IMR-90 (cell line): ENCODE results near the gene WNT3. TPM values are rescaled to one million over a fixed set of nuclear protein-coding genes. Genes with fewer than 3 reads are reported as not detected.

ENCODE experiments used
- ATAC-seq: fragments of 200-7000 bp; cut with Tn5 transposase; 2 replicates; pipeline ENCODE4 v1.9.1; 2020; ENCODE audit warnings: low read depth, mild to moderate bottlenecking, moderate library complexity
- BruUV-seq: library from RNA; stranded (reverse); fragments of 400-500 nt; replicated peaks from 2 replicates; lab custom pipeline; 2021; lab: Mats Ljungman, UMichigan
- CTCF ChIA-PET: fragments of 300-600 bp; formaldehyde crosslinking; extraction: SDS; loops from one replicate; lab custom pipeline; 2021; ENCODE audit warnings: antibody characterized with exemption; lab: Yijun Ruan, JAX
- POLR2A ChIA-PET: fragments of 300-600 bp; sonication (Branson Sonifier 250); formaldehyde crosslinking; loops from one replicate; lab custom pipeline; 2022; ENCODE audit warnings: antibody characterized with exemption; ENCODE audit not compliant: unreplicated experiment; lab: Charles Lee
- DNase-seq: peaks from one replicate; pipeline ENCODE4 v3.0.0; 2013
- H2AFZ ChIP-seq: replicated peaks from 2 replicates; pipeline ENCODE3; 2013; ENCODE audit warnings: low read length, mild to moderate bottlenecking; ENCODE audit not compliant: poor library complexity
- H2AK5ac ChIP-seq: 2 replicates; pipeline ENCODE4 v1.6.1; 2013; ENCODE audit warnings: low read depth, low read length, inconsistent platforms
- H2AK9ac ChIP-seq: replicated peaks from 2 replicates; pipeline ENCODE3; 2013; ENCODE audit warnings: mild to moderate bottlenecking, low read depth, low read length, moderate library complexity; ENCODE audit not compliant: poor library complexity
- H2BK120ac ChIP-seq: 2 replicates; pipeline ENCODE4 v1.6.1; 2013; ENCODE audit warnings: low read depth, low read length, inconsistent platforms
- H2BK15ac ChIP-seq: 3 replicates; pipeline ENCODE4 v1.6.1; 2013; ENCODE audit warnings: low read depth, low read length, inconsistent platforms
- H2BK20ac ChIP-seq: 2 replicates; pipeline ENCODE4 v1.6.1; 2013; ENCODE audit warnings: low read depth, mild to moderate bottlenecking, inconsistent platforms, low read length, moderate library complexity
- H2BK5ac ChIP-seq: 2 replicates; pipeline ENCODE4 v1.6.1; 2013; ENCODE audit warnings: mild to moderate bottlenecking, low read depth, low read length, inconsistent platforms; ENCODE audit not compliant: poor library complexity, severe bottlenecking
- H3K14ac ChIP-seq: replicated peaks from 2 replicates; pipeline ENCODE4 v1.6.1; 2013; ENCODE audit warnings: low read depth, low read length, inconsistent platforms
- H3K18ac ChIP-seq: 2 replicates; pipeline ENCODE4 v1.6.1; 2013; ENCODE audit warnings: low read depth, low read length, control low read depth
- H3K23ac ChIP-seq: 2 replicates; pipeline ENCODE4 v1.6.1; 2013; ENCODE audit warnings: low read depth, low read length, inconsistent platforms
- H3K27ac ChIP-seq: 2 replicates; pipeline ENCODE4 v1.5.1; 2013; ENCODE audit warnings: mild to moderate bottlenecking, control low read depth, low read length; ENCODE audit not compliant: insufficient read depth
- H3K27me3 ChIP-seq: 2 replicates; pipeline ENCODE4 v1.6.1; 2013; ENCODE audit warnings: low read length; ENCODE audit not compliant: control insufficient read depth, insufficient read depth
- H3K36me3 ChIP-seq: 2 replicates; pipeline ENCODE4 v1.6.1; 2013; ENCODE audit warnings: low read length, mixed read lengths; ENCODE audit not compliant: control insufficient read depth, insufficient read depth
- H3K4ac ChIP-seq: 2 replicates; pipeline ENCODE4 v1.6.1; 2013; ENCODE audit warnings: low read depth, low read length, inconsistent platforms
- H3K4me1 ChIP-seq: 2 replicates; pipeline ENCODE4 v1.6.1; 2013; ENCODE audit warnings: low read length, mixed read lengths; ENCODE audit not compliant: control insufficient read depth, insufficient read depth
- H3K4me2 ChIP-seq: 2 replicates; pipeline ENCODE4 v1.6.1; 2013; ENCODE audit warnings: low read depth, mild to moderate bottlenecking, control low read depth, low read length, moderate library complexity
- H3K4me3 ChIP-seq: 2 replicates; pipeline ENCODE4 v1.5.1; 2013; ENCODE audit warnings: low read depth, mild to moderate bottlenecking, control low read depth, low read length, moderate library complexity; ENCODE audit not compliant: insufficient read depth
- H3K56ac ChIP-seq: 2 replicates; pipeline ENCODE4 v1.6.1; 2013; ENCODE audit warnings: low read length, inconsistent platforms; ENCODE audit not compliant: insufficient read depth; ENCODE audit errors: extremely low read depth
- H3K79me1 ChIP-seq, 2 experiments: 2 replicates each; pipeline ENCODE4 v1.6.1; 2013; ENCODE audit warnings: low read length in 2 of 2, inconsistent platforms in 1 of 2, low read depth in 1 of 2
- H3K9ac ChIP-seq: 2 replicates; pipeline ENCODE4 v1.6.1; 2013; ENCODE audit warnings: low read depth, low read length, control low read depth
- H3K9me1 ChIP-seq: 2 replicates; pipeline ENCODE4 v1.6.1; 2013; ENCODE audit warnings: low read length, inconsistent platforms; ENCODE audit not compliant: insufficient read depth
- H3K9me3 ChIP-seq: 2 replicates; pipeline ENCODE4 v1.6.1; 2013; ENCODE audit warnings: low read length; ENCODE audit not compliant: control insufficient read depth, insufficient read depth
- H4K20me1 ChIP-seq: 2 replicates; pipeline ENCODE4 v1.6.1; 2013; ENCODE audit warnings: low read length, inconsistent platforms; ENCODE audit not compliant: insufficient read depth
- H4K5ac ChIP-seq: 2 replicates; pipeline ENCODE4 v1.6.1; 2013; ENCODE audit warnings: mild to moderate bottlenecking, low read depth, low read length, control low read depth
- H4K8ac ChIP-seq, 2 experiments: 2 replicates each; pipeline ENCODE4 v1.6.1; 2013; ENCODE audit warnings: low read depth in 2 of 2, low read length in 2 of 2, control low read depth in 1 of 2, inconsistent platforms in 1 of 2
- H4K91ac ChIP-seq: 2 replicates; pipeline ENCODE4 v1.6.1; 2013; ENCODE audit warnings: low read depth, low read length, inconsistent platforms; ENCODE audit not compliant: insufficient read depth
- CEBPB ChIP-seq: IDR thresholded peaks from 2 replicates; pipeline ENCODE4 v1.6.1; 2012; ENCODE audit warnings: low read depth, low read length, improper control_type of control experiment
- CHD1 ChIP-seq: IDR thresholded peaks from 2 replicates; pipeline ENCODE4 v1.6.1; 2012; ENCODE audit warnings: low read depth, low read length, improper control_type of control experiment
- CTCF ChIP-seq: conservative IDR thresholded peaks from 2 replicates; pipeline ENCODE4 v1.5.1; 2012; ENCODE audit warnings: mild to moderate bottlenecking, low read depth, low read length, improper control_type of control experiment
- ELK1 ChIP-seq: fragments of 150-350 bp; IDR thresholded peaks from 2 replicates; pipeline ENCODE4 v1.6.1; 2016; ENCODE audit warnings: low read depth, mild to moderate bottlenecking, low read length, moderate library complexity, borderline replicate concordance
- FOS ChIP-seq: fragments of 150-350 bp; IDR thresholded peaks from 2 replicates; pipeline ENCODE4 v1.6.1; 2016; ENCODE audit warnings: low read depth, low read length
- MAFK ChIP-seq: IDR thresholded peaks from 2 replicates; pipeline ENCODE4 v1.6.1; 2012; ENCODE audit warnings: low read depth, low read length, improper control_type of control experiment
- MAZ ChIP-seq: IDR thresholded peaks from 2 replicates; pipeline ENCODE4 v1.6.1; 2012; ENCODE audit warnings: low read depth, mild to moderate bottlenecking, low read length, improper control_type of control experiment, moderate library complexity, borderline replicate concordance
- MXI1 ChIP-seq: IDR thresholded peaks from 2 replicates; pipeline ENCODE4 v1.6.1; 2012; ENCODE audit warnings: low read depth, mild to moderate bottlenecking, low read length, moderate library complexity, borderline replicate concordance
- NFE2L2 ChIP-seq: fragments of 150-350 bp; IDR thresholded peaks from 2 replicates; pipeline ENCODE4 v1.6.1; 2016; ENCODE audit warnings: low read depth, mild to moderate bottlenecking, low read length
- POLR2A ChIP-seq: IDR thresholded peaks from 2 replicates; pipeline ENCODE4 v1.6.1; 2012; ENCODE audit warnings: mild to moderate bottlenecking, low read depth, low read length
- RAD21 ChIP-seq: IDR thresholded peaks from 2 replicates; pipeline ENCODE4 v1.6.1; 2012; ENCODE audit warnings: low read length, improper control_type of control experiment
- RCOR1 ChIP-seq: IDR thresholded peaks from 2 replicates; pipeline ENCODE4 v1.6.1; 2012; ENCODE audit warnings: mild to moderate bottlenecking, low read length, improper control_type of control experiment; ENCODE audit not compliant: insufficient replicate concordance
- RFX5 ChIP-seq: IDR thresholded peaks from 2 replicates; pipeline ENCODE4 v1.8.0; 2012; ENCODE audit warnings: low read depth, mild to moderate bottlenecking, low read length, moderate library complexity
- SMC3 ChIP-seq: fragments of 150-350 bp; IDR thresholded peaks from 2 replicates; pipeline ENCODE4 v1.6.1; 2016; ENCODE audit warnings: low read depth, mild to moderate bottlenecking, antibody characterized with exemption, low read length, moderate library complexity
- WGBS, 2 experiments: methylation state at CpG; one replicate each; pipeline versions ENCODE4 v1.1.5 to v1.1.7; 2013; ENCODE audit warnings: missing lambda C conversion rate in 2 of 2; ENCODE audit not compliant: insufficient read length in 1 of 2; ENCODE audit errors: extremely low coverage in 2 of 2; 5-methylcytosine and 5-hydroxymethylcytosine counted together
- dilution Hi-C: fragments of 300-500 bp; cut with HindIII; formaldehyde crosslinking; loops from one replicate; pipeline ENCODE4 v1.14.3; 2018; ENCODE audit warnings: low sequenced_read_pairs; ENCODE audit not compliant: unreplicated experiment
- in situ Hi-C: fragments of 300-500 bp; cut with MboI; formaldehyde crosslinking; loops from 3 replicates; pipeline ENCODE4 v1.14.3; 2019; ENCODE audit warnings: low sequenced_read_pairs, inconsistent platforms, mixed read lengths
- intact Hi-C: fragments of 100-400 bp; cut with micrococcal nuclease; formaldehyde crosslinking; loops from 2 replicates; pipeline ENCODE4 v1.10.0; 2022
- polyA plus RNA-seq, 3 experiments: library from polyadenylated mRNA; depleted of rRNA; stranded (reverse); fragments of >200 nt; gene quantifications; 2 replicates each; pipeline ENCODE4 v1.2.3, GENCODE V29; 2012; ENCODE audit warnings: low replicate concordance in 1 of 3
- total RNA-seq: library from RNA; depleted of rRNA; stranded (reverse); fragments of >200 nt; gene quantifications from 2 replicates; pipeline ENCODE4 v1.2.3, GENCODE V29; 2012

The WNT3 gene
- total and polyA plus RNA-seq, 2 of the 4 experiments (the other 2 are of a cell fraction), result 0.72 to 1.0 TPM

GRCh38 chr17:46780003-46780373 is 38.5 kb downstream of the WNT3 start:
- Histone ChIP-seq H3K4me2 (no peak overlapping the region), H3K9me3 (no peaks in the 10 kb centered on the region), H3K27me3 (peaks cover 6% of the 10 kb centered on the region), H2AK5ac (no peak overlapping the region), H3K9me1 (0 out of 2 replicates have a peak, but pooled peaks cover 2% of the 10 kb centered on the region), H3K9ac (no peak overlapping the region), H2AK9ac (no peak overlapping the region), H4K5ac (no peak overlapping the region), H3K36me3 (no peaks in the 10 kb centered on the region), H4K8ac (no peak overlapping the region), H4K20me1 (no peaks in the 10 kb centered on the region), H2BK5ac (no peak overlapping the region), H3K4me3 (no peak overlapping the region), H3K4ac (no peak overlapping the region), H3K79me1 (no peaks in the 10 kb centered on the region), H2BK20ac (no peak overlapping the region), H2BK120ac (no peak overlapping the region), H3K56ac (no peak overlapping the region), H3K23ac (no peak overlapping the region), H2AFZ (no peak overlapping the region), H3K18ac (no peak overlapping the region), H2BK15ac (no peak overlapping the region), H4K91ac (no peak overlapping the region), H3K14ac (no peak overlapping the region), H3K4me1 (no peaks in the 10 kb centered on the region; the same call in 1 of the 2 replicates), H3K27ac (no peak overlapping the region)
- DNase-seq (no peak), ATAC-seq (no peak)
- dilution Hi-C loops (no loop called here), in situ Hi-C loops (no loop called here), intact Hi-C loops (no loop called here)
- no TSS peak for BruUV-seq
- ChIA-PET POLR2A (no interaction called here), CTCF (no interaction called here)
- WGBS, 2 experiments, result 79% methylated on average over 3 of the region's 5 CpGs; no CpG with 5 or more reads in 1 of the 2 experiments
- TF ChIP-seq CEBPB (no peak), MAZ (no peak), RAD21 (no peak), ELK1 (no peak), MXI1 (no peak), CTCF (no peak), FOS (no peak), NFE2L2 (no peak), RCOR1 (no peak), MAFK (no peak), RFX5 (no peak), CHD1 (no peak), SMC3 (no peak), POLR2A (no peak)
